Adipose tissue (tissue), 3 donors: ENCODE data around the gene PPP1R14B. TPM values are rescaled to one million over a fixed set of nuclear protein-coding genes. Genes with fewer than 3 reads are reported as not detected.
A peak's percentile ranks its signal among the peaks of the same experiment; 100 is the strongest.

Experiments
- H3K27ac ChIP-seq: one replicate; pipeline ENCODE4 v1.5.1; 2013; ENCODE audit warnings: low read depth, low read length
- WGBS, 3 donors: extraction: QIAGEN DNeasy Blood & Tissue Kit; methylation state at CpG; one replicate each; pipeline ENCODE4 v1.1.7; 2013; 5-methylcytosine and 5-hydroxymethylcytosine counted together
- polyA plus RNA-seq, 3 donors: library from polyadenylated mRNA; stranded (reverse); fragments of 200-250 nt; gene quantifications; one replicate each; pipeline ENCODE4 v1.2.3, GENCODE V29; 2013
- donor health status: healthy with polysubstance abuse.
- donor health status: Bipolar disorder and iron deficiency.
- donor health status: healthy.

PPP1R14B gene, protein sequence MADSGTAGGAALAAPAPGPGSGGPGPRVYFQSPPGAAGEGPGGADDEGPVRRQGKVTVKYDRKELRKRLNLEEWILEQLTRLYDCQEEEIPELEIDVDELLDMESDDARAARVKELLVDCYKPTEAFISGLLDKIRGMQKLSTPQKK
- polyA plus RNA-seq, result 100 to 1,000 TPM; 102 to 148 (median 139) TPM

GRCh38 chr11:64246871-64247728 is at the start of gene PPP1R14B:
Gene PPP1R14B, minus strand, starts transcription at chr11:64246943. Its CDS starts 270 bp downstream, at chr11:64246673.
- 0 to 1% (median 1%) methylated on average over 39 to 70 of the region's 74 CpGs for whole genome bisulfite sequencing, 3 donors

GRCh38 chr11:64296236-64296635 is 49.5 kb upstream of the PPP1R14B start:
- 26 to 50% (median 28%) methylated on average over 1 of the region's 1 CpG for WGBS, 3 donors
- H3K27ac ChIP-seq, result no peak overlapping the region

More at GRCh38 chr11:64246871-64247728, at the start of gene PPP1R14B:
- H3K27ac ChIP-seq, result no peak within 1 kb of the TSS

GRCh38 chr11:64295760-64296159 is 49.0 kb upstream of the PPP1R14B start:
- WGBS, 3 donors, result 86 to 92% (median 87%) methylated on average over 4 of the region's 4 CpGs
- H3K27ac ChIP-seq, result no peak overlapping the region

GRCh38 chr11:64294774-64295173 is 48.0 kb upstream of the PPP1R14B start:
- no peak overlapping the region for H3K27ac ChIP-seq
- 56 to 63% (median 57%) methylated on average over 3 of the region's 3 CpGs for WGBS, 3 donors

- 33 to 58% (median 35%) methylated on average over 29 to 42 of the region's 42 CpGs for WGBS, 3 donors
- H3K27ac ChIP-seq, result no peak overlapping the region
Observed at GRCh38 chr11:64292460-64293254, 45.9 kb upstream of the PPP1R14B start.

GRCh38 chr11:64291752-64292459 is 45.2 kb upstream of the PPP1R14B start:
- no peak overlapping the region for H3K27ac ChIP-seq
- 0 to 1% (median 1%) methylated on average over 64 to 96 of the region's 96 CpGs for WGBS, 3 donors

DNA sequence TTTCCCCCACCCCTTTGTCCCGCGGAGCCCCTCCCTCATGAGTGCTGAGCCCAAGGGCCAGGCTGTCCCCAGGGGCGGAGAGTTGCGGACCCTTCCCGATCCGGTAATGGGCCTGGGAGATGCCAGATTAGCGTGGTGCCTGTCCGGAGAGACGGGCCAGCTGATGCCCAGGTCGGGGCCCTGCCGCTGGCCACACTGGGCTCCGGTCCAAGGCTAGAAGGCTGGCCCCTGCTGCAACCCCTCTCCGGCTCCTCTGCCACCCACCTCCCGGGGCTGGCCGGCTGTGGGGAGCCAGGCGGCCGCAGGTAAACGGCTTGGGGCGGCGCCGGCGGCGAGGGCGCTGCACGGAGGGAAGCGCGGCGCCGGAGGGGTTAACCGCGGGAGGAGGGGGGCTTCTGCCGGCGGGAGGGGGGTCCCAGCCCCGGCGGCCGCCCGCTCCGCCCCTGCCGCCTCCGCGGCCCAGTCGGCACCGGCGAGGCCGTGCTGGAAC is 44.6 kb upstream of the PPP1R14B start, which contains the start of gene KCNK4:
Gene KCNK4 (plus strand): TSS at position 41 of the 490 bp plus-strand sequence. CDS start 1,717 bp downstream, outside the sequence.
- WGBS, 3 donors, result 4 to 7% (median 6%) methylated on average over 31 to 45 of the region's 45 CpGs
- no peak within 1 kb of the TSS for H3K27ac ChIP-seq

DNA sequence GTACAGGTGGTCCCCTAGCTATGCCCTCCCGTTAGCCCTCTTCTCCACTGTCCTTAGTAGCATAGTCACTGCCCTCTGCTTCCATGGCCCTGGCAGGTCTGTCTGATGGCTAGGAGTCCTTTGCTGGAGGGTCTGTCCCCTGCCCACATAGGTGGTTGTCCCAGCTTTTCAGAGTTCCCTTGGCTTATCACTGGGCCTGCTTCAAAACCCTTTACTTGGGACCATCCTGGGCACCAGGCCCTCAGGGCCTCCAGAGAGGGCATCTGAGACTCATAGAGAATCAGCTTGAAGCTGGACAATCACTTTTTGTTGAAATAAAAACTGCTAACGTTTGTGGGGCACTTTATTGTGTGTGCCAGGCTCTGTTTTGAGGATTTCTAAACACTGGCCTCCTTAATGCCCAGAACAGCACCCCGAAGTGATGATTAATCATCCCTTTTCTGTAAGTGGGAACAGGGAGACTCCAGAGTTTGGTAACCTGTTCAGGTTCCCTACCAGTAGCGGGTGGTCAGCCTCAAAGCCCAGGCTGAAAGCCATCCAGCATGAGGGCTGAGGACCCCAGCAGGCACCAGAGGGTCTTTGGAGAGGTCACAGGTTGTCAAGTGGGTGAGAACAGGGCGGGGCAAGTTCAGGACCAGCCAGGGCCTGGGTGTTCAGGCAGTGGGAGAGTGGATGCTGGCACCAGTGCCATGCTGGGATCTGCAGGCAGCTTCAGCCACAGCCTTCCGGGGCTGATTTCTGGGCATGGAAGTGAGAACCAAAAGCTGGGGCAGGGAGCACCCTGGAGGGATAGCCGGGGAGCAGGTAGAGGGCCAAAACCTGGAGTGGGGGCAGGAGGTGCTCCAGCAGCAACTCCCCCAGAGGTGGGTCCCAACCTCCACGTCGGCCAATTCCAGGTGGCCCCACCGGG is 43.9 kb upstream of the PPP1R14B start:
- H3K27ac ChIP-seq, result no peak overlapping the region
- 49 to 62% (median 56%) methylated on average over 8 to 10 of the region's 10 CpGs for WGBS, 3 donors

DNA sequence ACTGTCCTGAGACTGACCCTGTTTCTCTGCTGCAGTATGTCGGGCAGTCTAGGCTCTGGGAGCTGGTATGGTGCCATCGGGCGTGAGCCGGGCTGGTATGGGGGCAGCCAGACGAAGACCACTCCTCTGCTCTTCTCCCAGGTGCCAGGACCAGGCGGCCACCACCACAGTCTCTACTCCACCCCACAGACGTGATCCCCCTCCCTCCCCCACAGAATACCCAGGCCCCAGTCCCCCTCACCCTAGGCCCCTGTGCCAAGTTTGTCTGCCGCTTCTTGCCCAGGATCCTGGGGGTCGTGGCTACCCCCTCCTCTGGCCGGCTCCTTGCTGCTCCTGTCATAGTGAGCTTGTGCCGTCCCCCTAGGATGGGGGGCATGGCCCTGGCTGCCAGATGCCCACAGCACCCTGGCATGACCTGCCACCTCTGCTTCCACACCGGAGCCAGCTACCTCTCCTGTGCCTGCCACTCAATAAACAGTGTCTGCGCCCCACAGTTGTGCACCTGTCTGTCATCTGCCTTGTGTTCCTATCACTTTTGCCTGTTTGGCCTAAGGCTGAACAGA is 42.3 kb upstream of the PPP1R14B start:
- 93 to 96% (median 95%) methylated on average over 13 of the region's 13 CpGs for WGBS, 3 donors
- H3K27ac ChIP-seq, result no peak overlapping the region

DNA sequence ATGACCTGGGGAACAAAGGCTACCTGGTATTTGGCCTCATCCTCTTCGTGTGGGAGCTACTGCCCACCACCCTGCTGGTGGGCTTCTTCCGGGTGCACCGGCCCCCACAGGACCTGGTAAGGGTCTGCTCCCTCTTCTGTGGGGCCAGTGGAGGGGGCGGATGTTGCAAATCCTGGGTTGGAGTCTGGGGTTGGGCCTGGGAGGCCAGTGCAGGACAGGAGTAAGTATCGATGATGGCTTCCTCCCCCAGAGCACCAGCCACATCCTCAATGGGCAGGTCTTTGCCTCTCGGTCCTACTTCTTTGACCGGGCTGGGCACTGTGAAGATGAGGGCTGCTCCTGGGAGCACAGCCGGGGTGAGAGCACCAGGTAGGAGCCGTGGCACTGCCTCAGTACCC is 41.6 kb upstream of the PPP1R14B start:
- WGBS, 3 donors, result 87 to 92% (median 92%) methylated on average over 9 of the region's 9 CpGs

DNA sequence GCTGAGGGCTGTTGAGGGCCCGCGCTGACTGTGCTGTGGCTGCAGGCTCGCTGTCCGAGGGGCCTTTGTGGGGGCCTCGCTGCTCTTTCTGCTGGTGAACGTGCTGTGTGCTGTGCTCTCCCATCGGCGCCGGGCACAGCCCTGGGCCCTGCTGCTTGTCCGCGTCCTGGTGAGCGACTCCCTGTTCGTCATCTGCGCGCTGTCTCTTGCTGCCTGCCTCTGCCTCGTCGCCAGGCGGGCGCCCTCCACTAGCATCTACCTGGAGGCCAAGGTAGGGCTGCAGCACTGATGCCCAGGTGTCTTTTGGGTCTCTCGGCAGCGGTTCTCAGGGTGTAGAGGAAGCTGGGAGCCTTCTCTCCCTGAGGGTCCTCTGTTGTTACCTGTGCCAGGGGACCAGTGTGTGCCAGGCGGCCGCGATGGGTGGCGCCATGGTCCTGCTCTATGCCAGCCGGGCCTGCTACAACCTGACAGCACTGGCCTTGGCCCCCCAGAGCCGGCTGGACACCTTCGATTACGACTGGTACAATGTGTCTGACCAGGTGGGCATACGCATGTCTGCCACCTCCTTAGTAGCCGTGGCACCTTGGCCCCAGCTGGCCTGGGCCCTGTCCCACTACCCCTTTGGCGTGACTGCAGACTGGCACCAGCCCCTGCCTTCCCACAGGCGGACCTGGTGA is 41.1 kb upstream of the PPP1R14B start:
- WGBS, 3 donors, result 94 to 95% (median 95%) methylated on average over 33 of the region's 33 CpGs

More for the DNA sequence above, 41.6 kb upstream of the PPP1R14B start:
- H3K27ac ChIP-seq, result no peak overlapping the region

DNA sequence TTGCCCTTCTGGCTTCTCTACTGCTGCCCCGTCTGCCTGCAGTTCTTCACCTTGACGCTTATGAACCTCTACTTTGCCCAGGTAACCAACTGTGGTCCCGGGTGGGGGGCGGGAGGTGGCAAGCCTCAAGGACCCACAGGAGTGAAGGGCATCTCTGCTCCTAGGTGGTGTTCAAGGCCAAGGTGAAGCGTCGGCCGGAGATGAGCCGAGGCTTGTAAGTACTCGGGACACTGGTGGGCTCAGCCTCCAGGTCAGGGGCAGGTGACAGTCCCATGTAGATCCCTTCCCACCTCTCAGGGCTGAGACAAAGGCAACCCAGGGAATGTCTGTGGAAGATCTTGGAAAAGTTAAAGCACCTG is 40.0 kb upstream of the PPP1R14B start:
- no peak overlapping the region for H3K27ac ChIP-seq

More for the DNA sequence above, 41.1 kb upstream of the PPP1R14B start:
- no peak overlapping the region for H3K27ac ChIP-seq

GRCh38 chr11:64285885-64286800 is 39.4 kb upstream of the PPP1R14B start:
- 27 to 32% (median 28%) methylated on average over 33 to 40 of the region's 40 CpGs for WGBS, 3 donors

More for the DNA sequence above, 40.0 kb upstream of the PPP1R14B start:
- 76 to 92% (median 89%) methylated on average over 9 of the region's 9 CpGs for WGBS, 3 donors

GRCh38 chr11:64284962-64285884 is 38.5 kb upstream of the PPP1R14B start, which contains the start of gene GPR137:
Gene GPR137, plus strand, starts transcription at chr11:64285848. Its CDS starts 677 bp downstream, at chr11:64286525.
- peak within 1 kb of the TSS; percentile 56 for H3K27ac ChIP-seq
- 0 to 1% (median 0%) methylated on average over 70 to 102 of the region's 102 CpGs for WGBS, 3 donors

More at GRCh38 chr11:64285885-64286800, 39.4 kb upstream of the PPP1R14B start:
- H3K27ac ChIP-seq, result no peak overlapping the region
